HCT116 (cell line): ENCODE results near the gene SLC11A1. TPM values are rescaled to one million over a fixed set of nuclear protein-coding genes. Genes with fewer than 3 reads are reported as not detected.

Experiments used
- ATAC-seq: fragments of 200-7000 bp; cut with Tn5 transposase; 2 replicates; pipeline ENCODE4 v1.9.1; 2020; ENCODE audit warnings: mild to moderate bottlenecking, moderate library complexity
- BruUV-seq: library from RNA; stranded (reverse); fragments of 400-500 nt; replicated peaks from 2 replicates; lab custom pipeline; 2021; lab: Mats Ljungman, UMichigan
- CTCF ChIA-PET: fragments of 300-600 bp; sonication (Branson Sonifier 250); formaldehyde crosslinking; loops from one replicate; lab custom pipeline; 2021; ENCODE audit warnings: antibody characterized with exemption; lab: Charles Lee
- POLR2A ChIA-PET: fragments of 300-600, 350-600 bp; sonication (Branson Sonifier 250); formaldehyde crosslinking; loops from one replicate; lab custom pipeline; 2021; ENCODE audit warnings: antibody characterized with exemption; lab: Charles Lee
- RAD21 ChIA-PET, 2 experiments: fragments of 300-600 bp; sonication (Branson Sonifier 250); formaldehyde crosslinking; loops; one replicate each; lab custom pipeline; 2023; ENCODE audit warnings: low total read pairs in 2 of 2; ENCODE audit not compliant: uncharacterized antibody in 2 of 2, unreplicated experiment in 2 of 2, low non-redundant PET in 1 of 2; lab: Charles Lee
- DNase-seq: peaks from one replicate; pipeline ENCODE4 v3.0.0-alpha.2; 2010; ENCODE audit warnings: low read depth, low spot score
- H2AFZ ChIP-seq: fragments of 200-600 bp; shearing (Covaris generic), sonication (generic); 2 replicates; pipeline ENCODE4 v1.6.1; 2017; ENCODE audit warnings: low read depth, mixed run types, mixed read lengths, antibody characterized with exemption, low read length; ENCODE audit not compliant: poor library complexity, severe bottlenecking
- H3K27ac ChIP-seq: 2 replicates; pipeline ENCODE4 v1.5.1; 2012; ENCODE audit warnings: low read depth, low read length
- H3K27me3 ChIP-seq: fragments of 200-600 bp; sonication (generic); 2 replicates; pipeline ENCODE4 v1.6.1; 2016; ENCODE audit warnings: mixed run types, low read length, mixed read lengths; ENCODE audit not compliant: insufficient read depth
- H3K36me3 ChIP-seq, 2 experiments: fragments of 200-500 bp in 1 of 2; fragments of 200-600 bp in 1 of 2; sonication (Bioruptor generic) in 1 of 2; sonication (generic) in 1 of 2; 2 replicates each; pipeline versions ENCODE4 v1.5.1 to v1.6.1; 2014 to 2016; ENCODE audit warnings: low read length in 2 of 2, inconsistent platforms in 1 of 2, mixed read lengths in 1 of 2, mixed run types in 1 of 2; ENCODE audit not compliant: insufficient read depth in 2 of 2, control insufficient read depth in 1 of 2
- H3K4me1 ChIP-seq, 2 experiments: fragments of 200-600 bp in 1 of 2; sonication (generic) in 1 of 2; 2 replicates each; pipeline versions ENCODE4 v1.5.1 to v1.6.1; 2012 to 2017; ENCODE audit warnings: low read length in 2 of 2, inconsistent platforms in 1 of 2, mild to moderate bottlenecking in 1 of 2, mixed read lengths in 1 of 2, mixed run types in 1 of 2, moderate library complexity in 1 of 2; ENCODE audit not compliant: insufficient read depth in 2 of 2, control insufficient read depth in 1 of 2
- H3K4me2 ChIP-seq: fragments of 200-600 bp; sonication (generic); 2 replicates; pipeline ENCODE4 v1.6.1; 2017; ENCODE audit warnings: mixed run types, low read length, mixed read lengths
- H3K4me3 ChIP-seq, 2 experiments: fragments of 200-600 bp in 1 of 2; sonication (generic) in 1 of 2; replicated peaks in 1 of 2; 2 replicates each; pipeline ENCODE4 v1.5.1; 2011 to 2016; ENCODE audit warnings: low read length in 2 of 2, control low read depth in 1 of 2, low read depth in 1 of 2, mild to moderate bottlenecking in 1 of 2, mixed read lengths in 1 of 2, mixed run types in 1 of 2
- H3K79me2 ChIP-seq: fragments of 200-600 bp; sonication (generic); 2 replicates; pipeline ENCODE4 v1.6.1; 2017; ENCODE audit warnings: mild to moderate bottlenecking, mixed run types, low read length, moderate library complexity, mixed read lengths; ENCODE audit not compliant: insufficient read depth
- H3K9ac ChIP-seq: fragments of 200-600 bp; sonication (generic); 2 replicates; pipeline ENCODE4 v1.6.1; 2016; ENCODE audit warnings: low read length, mixed read lengths
- H3K9me2 ChIP-seq: fragments of 200-600 bp; sonication (generic), shearing (Covaris generic); 2 replicates; pipeline ENCODE4 v1.6.1; 2017; ENCODE audit warnings: mixed run types, mild to moderate bottlenecking, moderate library complexity; ENCODE audit not compliant: insufficient read depth
- H3K9me3 ChIP-seq, 2 experiments: fragments of 200-500 bp in 1 of 2; fragments of 200-600 bp in 1 of 2; sonication (Bioruptor generic) in 1 of 2; sonication (generic) in 1 of 2; 2 replicates each; pipeline ENCODE4 v1.6.1; 2014 to 2017; ENCODE audit warnings: low read length in 2 of 2, mixed read lengths in 2 of 2, inconsistent platforms in 1 of 2, low read depth in 1 of 2, mild to moderate bottlenecking in 1 of 2, mixed run types in 1 of 2, moderate library complexity in 1 of 2; ENCODE audit not compliant: control insufficient read depth in 1 of 2, insufficient read depth in 1 of 2
- H4K20me1 ChIP-seq: fragments of 200-600 bp; sonication (generic), shearing (Covaris generic); 2 replicates; pipeline ENCODE4 v1.6.1; 2017; ENCODE audit warnings: mixed run types, mild to moderate bottlenecking, moderate library complexity; ENCODE audit not compliant: insufficient read depth
- CBX3 ChIP-seq: IDR thresholded peaks from 2 replicates; pipeline ENCODE4 v1.6.1; 2012; ENCODE audit warnings: low read depth
- CTCF ChIP-seq, 3 experiments: fragments of 200-600 bp in 1 of 3; sonication (generic) in 1 of 3; IDR thresholded peaks in 2 of 3; conservative IDR thresholded peaks in 1 of 3; 2 replicates each; pipeline ENCODE4 v1.5.1; 2012 to 2017; ENCODE audit warnings: low read depth in 2 of 3, low read length in 2 of 3, antibody characterized with exemption in 1 of 3, borderline replicate concordance in 1 of 3, control low read depth in 1 of 3, mild to moderate bottlenecking in 1 of 3, mixed read lengths in 1 of 3, mixed run types in 1 of 3, moderate library complexity in 1 of 3; ENCODE audit not compliant: insufficient read depth in 1 of 3
- ELF1 ChIP-seq: IDR thresholded peaks from 2 replicates; pipeline ENCODE4 v1.6.1; 2012; ENCODE audit warnings: low read depth, borderline replicate concordance
- JUND ChIP-seq: IDR thresholded peaks from 2 replicates; pipeline ENCODE4 v1.6.1; 2012
- MAX ChIP-seq: IDR thresholded peaks from 2 replicates; pipeline ENCODE4 v1.6.1; 2012
- RAD21 ChIP-seq: IDR thresholded peaks from 2 replicates; pipeline ENCODE4 v1.6.1; 2012; ENCODE audit warnings: low read depth, mild to moderate bottlenecking
- SIN3A ChIP-seq: IDR thresholded peaks from 2 replicates; pipeline ENCODE4 v1.6.1; 2012; ENCODE audit warnings: low read depth
- SRF ChIP-seq: IDR thresholded peaks from 2 replicates; pipeline ENCODE4 v1.6.1; 2012; ENCODE audit warnings: low read depth
- TCF7L2 ChIP-seq: IDR thresholded peaks from 2 replicates; pipeline ENCODE4 v1.7.0; 2011; ENCODE audit warnings: borderline replicate concordance, inconsistent platforms; ENCODE audit not compliant: insufficient read depth, insufficient read length; ENCODE audit errors: extremely low read depth
- YY1 ChIP-seq: IDR thresholded peaks from 2 replicates; pipeline ENCODE4 v1.6.1; 2011; ENCODE audit warnings: low read length, low read depth, moderate library complexity, mild to moderate bottlenecking; ENCODE audit not compliant: insufficient replicate concordance; ENCODE audit errors: extremely low read depth
- ZBTB33 ChIP-seq: IDR thresholded peaks from 2 replicates; pipeline ENCODE4 v1.6.1; 2011; ENCODE audit warnings: mild to moderate bottlenecking, low read length, moderate library complexity; ENCODE audit not compliant: insufficient replicate concordance; ENCODE audit errors: extremely low read depth
- ZFX ChIP-seq: fragments of 450-650 bp; IDR thresholded peaks from 2 replicates; pipeline ENCODE4 v1.6.1; 2017
- ZNF274 ChIP-seq: fragments of 200-500 bp; sonication (Bioruptor generic); IDR thresholded peaks from 2 replicates; pipeline ENCODE4 v1.6.1; 2014; ENCODE audit warnings: mild to moderate bottlenecking, low read depth, low read length, inconsistent platforms
- intact Hi-C: fragments of 100-400 bp; cut with micrococcal nuclease; formaldehyde crosslinking; loops from 2 replicates; pipeline ENCODE4 v1.10.0; 2022
- total RNA-seq: library from RNA; stranded (reverse); gene quantifications from one replicate; pipeline ENCODE4 v1.2.1, GENCODE V29; 2021; ENCODE audit not compliant: unreplicated experiment
- TF ChIP-seq, protein P1 (sequence below): IDR thresholded peaks from 2 replicates; pipeline ENCODE4 v1.6.1; 2012; ENCODE audit warnings: low read depth

The SLC11A1 gene
- total RNA-seq, 1 experiment from 2014 or later: 0.42 TPM

GRCh38 chr2:218344090-218344754 is 37.9 kb upstream of the SLC11A1 start:
- H3K27me3 ChIP-seq: no peaks in the 10 kb centered on the region
- H2AFZ ChIP-seq: no peak overlapping the region
- intact Hi-C loops: no loop called here
- no peaks in the 10 kb centered on the region for H3K9me3 ChIP-seq
- no peak overlapping the region for H3K4me3 ChIP-seq
- RAD21 ChIA-PET: no interaction called here
- H3K79me2 ChIP-seq: no peaks in the 10 kb centered on the region
- CTCF ChIA-PET: no interaction called here
- no peak for ATAC-seq
- no TSS peak for BruUV-seq
- DNase-seq: no peak
- no peak overlapping the region for H3K27ac ChIP-seq
- H3K36me3 ChIP-seq: no peaks in the 10 kb centered on the region
- POLR2A ChIA-PET: no interaction called here
- H3K4me2 ChIP-seq: no peak overlapping the region
- no peaks in the 10 kb centered on the region for H4K20me1 ChIP-seq
- H3K9ac ChIP-seq: no peak overlapping the region
- TF ChIP-seq JUND (no peak), ELF1 (no peak), CTCF (IDR thresholded peaks at IDR 0.05 in 2 of 3, conservative IDR thresholded peaks at IDR 0.05 in 1 of 3; ENCODE audit: borderline replicate concordance in 1 of 3, insufficient read depth in 1 of 3, low read depth in 2 of 3, low read length in 2 of 3) (no peak), SIN3A (no peak), MAX (no peak), ZNF274 (no peak), SRF (no peak), TCF7L2 (no peak), ZBTB33 (no peak), CBX3 (no peak), ZFX (no peak), YY1 (no peak), RAD21 (no peak)
- TF ChIP-seq, protein P1, sequence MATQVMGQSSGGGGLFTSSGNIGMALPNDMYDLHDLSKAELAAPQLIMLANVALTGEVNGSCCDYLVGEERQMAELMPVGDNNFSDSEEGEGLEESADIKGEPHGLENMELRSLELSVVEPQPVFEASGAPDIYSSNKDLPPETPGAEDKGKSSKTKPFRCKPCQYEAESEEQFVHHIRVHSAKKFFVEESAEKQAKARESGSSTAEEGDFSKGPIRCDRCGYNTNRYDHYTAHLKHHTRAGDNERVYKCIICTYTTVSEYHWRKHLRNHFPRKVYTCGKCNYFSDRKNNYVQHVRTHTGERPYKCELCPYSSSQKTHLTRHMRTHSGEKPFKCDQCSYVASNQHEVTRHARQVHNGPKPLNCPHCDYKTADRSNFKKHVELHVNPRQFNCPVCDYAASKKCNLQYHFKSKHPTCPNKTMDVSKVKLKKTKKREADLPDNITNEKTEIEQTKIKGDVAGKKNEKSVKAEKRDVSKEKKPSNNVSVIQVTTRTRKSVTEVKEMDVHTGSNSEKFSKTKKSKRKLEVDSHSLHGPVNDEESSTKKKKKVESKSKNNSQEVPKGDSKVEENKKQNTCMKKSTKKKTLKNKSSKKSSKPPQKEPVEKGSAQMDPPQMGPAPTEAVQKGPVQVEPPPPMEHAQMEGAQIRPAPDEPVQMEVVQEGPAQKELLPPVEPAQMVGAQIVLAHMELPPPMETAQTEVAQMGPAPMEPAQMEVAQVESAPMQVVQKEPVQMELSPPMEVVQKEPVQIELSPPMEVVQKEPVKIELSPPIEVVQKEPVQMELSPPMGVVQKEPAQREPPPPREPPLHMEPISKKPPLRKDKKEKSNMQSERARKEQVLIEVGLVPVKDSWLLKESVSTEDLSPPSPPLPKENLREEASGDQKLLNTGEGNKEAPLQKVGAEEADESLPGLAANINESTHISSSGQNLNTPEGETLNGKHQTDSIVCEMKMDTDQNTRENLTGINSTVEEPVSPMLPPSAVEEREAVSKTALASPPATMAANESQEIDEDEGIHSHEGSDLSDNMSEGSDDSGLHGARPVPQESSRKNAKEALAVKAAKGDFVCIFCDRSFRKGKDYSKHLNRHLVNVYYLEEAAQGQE: no peak
- H3K4me1 ChIP-seq: no peaks in the 10 kb centered on the region
- H3K9me2 ChIP-seq: no peaks in the 10 kb centered on the region
